ENCODE data around the gene GID4.

DNA sequence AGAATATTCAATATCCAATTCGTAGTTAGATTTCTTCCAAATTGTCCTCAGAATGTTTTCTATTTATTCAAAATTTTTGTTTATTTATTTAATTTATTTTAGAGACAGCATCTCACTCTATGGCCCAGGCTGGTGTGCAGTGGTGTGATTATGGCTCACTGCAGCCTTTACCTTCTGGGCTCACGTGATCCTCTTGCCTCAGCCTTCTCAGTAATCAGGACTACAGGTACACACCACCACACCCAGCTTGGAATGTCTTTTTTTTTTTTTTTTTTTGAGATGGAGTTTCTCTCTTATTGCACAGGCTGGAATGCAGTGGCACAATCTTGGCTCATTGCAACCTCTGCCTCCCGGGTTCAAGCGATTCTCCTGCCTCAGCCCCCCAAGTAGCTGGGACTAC is 45.0 kb downstream of the GID4 start:
- TF ChIP-seq IKZF1 (IDR thresholded peaks at IDR 0.05), result no peak
- no peak for TF ChIP-seq ZNF160 (CRISPR knock-in tag; IDR thresholded peaks at IDR 0.05)
- TF ChIP-seq, protein P1, sequence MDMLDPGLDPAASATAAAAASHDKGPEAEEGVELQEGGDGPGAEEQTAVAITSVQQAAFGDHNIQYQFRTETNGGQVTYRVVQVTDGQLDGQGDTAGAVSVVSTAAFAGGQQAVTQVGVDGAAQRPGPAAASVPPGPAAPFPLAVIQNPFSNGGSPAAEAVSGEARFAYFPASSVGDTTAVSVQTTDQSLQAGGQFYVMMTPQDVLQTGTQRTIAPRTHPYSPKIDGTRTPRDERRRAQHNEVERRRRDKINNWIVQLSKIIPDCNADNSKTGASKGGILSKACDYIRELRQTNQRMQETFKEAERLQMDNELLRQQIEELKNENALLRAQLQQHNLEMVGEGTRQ (IDR thresholded peaks at IDR 0.05; ENCODE audit: low read depth, low read length), result no peak
- TF ChIP-seq, protein P1 (CRISPR knock-in tag; IDR thresholded peaks at IDR 0.05; ENCODE audit: borderline replicate concordance), result no peak; the same call in 1 of the 2 replicates
- TF ChIP-seq, protein P2, sequence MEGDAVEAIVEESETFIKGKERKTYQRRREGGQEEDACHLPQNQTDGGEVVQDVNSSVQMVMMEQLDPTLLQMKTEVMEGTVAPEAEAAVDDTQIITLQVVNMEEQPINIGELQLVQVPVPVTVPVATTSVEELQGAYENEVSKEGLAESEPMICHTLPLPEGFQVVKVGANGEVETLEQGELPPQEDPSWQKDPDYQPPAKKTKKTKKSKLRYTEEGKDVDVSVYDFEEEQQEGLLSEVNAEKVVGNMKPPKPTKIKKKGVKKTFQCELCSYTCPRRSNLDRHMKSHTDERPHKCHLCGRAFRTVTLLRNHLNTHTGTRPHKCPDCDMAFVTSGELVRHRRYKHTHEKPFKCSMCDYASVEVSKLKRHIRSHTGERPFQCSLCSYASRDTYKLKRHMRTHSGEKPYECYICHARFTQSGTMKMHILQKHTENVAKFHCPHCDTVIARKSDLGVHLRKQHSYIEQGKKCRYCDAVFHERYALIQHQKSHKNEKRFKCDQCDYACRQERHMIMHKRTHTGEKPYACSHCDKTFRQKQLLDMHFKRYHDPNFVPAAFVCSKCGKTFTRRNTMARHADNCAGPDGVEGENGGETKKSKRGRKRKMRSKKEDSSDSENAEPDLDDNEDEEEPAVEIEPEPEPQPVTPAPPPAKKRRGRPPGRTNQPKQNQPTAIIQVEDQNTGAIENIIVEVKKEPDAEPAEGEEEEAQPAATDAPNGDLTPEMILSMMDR (CRISPR knock-in tag; IDR thresholded peaks at IDR 0.05), result no peak
- TF ChIP-seq TAF1 (CRISPR knock-in tag; IDR thresholded peaks at IDR 0.05), result no peak

Measured in HepG2 (cell line).